Measurements from ENCODE around the gene GUCY1A2.

DNA sequence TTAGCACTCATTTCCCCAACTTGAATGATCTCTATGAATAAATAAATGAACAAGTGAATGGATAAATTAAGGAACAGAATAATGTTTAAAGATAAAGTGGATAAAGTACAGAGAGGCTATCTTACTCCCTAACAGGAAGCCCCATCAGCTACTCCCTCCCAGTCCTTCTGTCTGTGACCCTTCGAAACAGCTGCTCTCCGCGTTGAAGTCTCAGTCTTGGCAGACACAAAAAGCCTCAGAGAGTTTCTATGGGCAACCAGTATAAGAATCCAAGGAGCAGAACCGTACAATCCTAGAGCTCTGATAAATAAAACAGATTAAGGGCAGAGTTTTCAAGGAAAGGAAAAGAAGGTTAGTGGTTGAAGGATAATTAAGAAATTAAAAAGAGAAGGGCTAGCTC, 35.0 kb downstream of the GUCY1A2 start:
- TF ChIP-seq, protein P1, sequence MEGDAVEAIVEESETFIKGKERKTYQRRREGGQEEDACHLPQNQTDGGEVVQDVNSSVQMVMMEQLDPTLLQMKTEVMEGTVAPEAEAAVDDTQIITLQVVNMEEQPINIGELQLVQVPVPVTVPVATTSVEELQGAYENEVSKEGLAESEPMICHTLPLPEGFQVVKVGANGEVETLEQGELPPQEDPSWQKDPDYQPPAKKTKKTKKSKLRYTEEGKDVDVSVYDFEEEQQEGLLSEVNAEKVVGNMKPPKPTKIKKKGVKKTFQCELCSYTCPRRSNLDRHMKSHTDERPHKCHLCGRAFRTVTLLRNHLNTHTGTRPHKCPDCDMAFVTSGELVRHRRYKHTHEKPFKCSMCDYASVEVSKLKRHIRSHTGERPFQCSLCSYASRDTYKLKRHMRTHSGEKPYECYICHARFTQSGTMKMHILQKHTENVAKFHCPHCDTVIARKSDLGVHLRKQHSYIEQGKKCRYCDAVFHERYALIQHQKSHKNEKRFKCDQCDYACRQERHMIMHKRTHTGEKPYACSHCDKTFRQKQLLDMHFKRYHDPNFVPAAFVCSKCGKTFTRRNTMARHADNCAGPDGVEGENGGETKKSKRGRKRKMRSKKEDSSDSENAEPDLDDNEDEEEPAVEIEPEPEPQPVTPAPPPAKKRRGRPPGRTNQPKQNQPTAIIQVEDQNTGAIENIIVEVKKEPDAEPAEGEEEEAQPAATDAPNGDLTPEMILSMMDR (conservative IDR thresholded peaks at IDR 0.05; ENCODE audit: low read depth, low read length), result no peak
- TF ChIP-seq EZH2 (IDR thresholded peaks at IDR 0.05; ENCODE audit: low read length, unreplicated experiment) (no peak), EZH2phosphoT487 (IDR thresholded peaks at IDR 0.05; ENCODE audit: borderline replicate concordance, low read length) (no peak)
